Camera-type eye (tissue), 1 donor: ENCODE data around the gene GORASP1. TPM values are rescaled to one million over a fixed set of nuclear protein-coding genes. Genes with fewer than 3 reads are reported as not detected.

Experiments used
- total RNA-seq: library from RNA; depleted of rRNA; stranded (reverse); fragments of >200 nt; gene quantifications from one replicate; pipeline ENCODE4 v1.2.3, GENCODE V29; 2014

The GORASP1 gene
- total RNA-seq: 51.3 TPM

GRCh38 chr3:39107388-39108199, at the start of gene GORASP1, which contains the start of gene TTC21A:
GORASP1 (minus strand) TSS chr3:39107627; CDS start chr3:39107541, 86 bp downstream.
TTC21A (plus strand) TSS chr3:39107680; CDS start chr3:39107838, 158 bp downstream.

GRCh38 chr3:39051649-39052561, 55.5 kb downstream of the GORASP1 start, which contains the start of the genes SCN11A and WDR48:
SCN11A (minus strand) TSS chr3:39051944; CDS start chr3:38950362, 101,582 bp downstream.
WDR48 (plus strand) TSS chr3:39052016; CDS start chr3:39052026, 10 bp downstream.

Other genes starting within 250 kb of the GORASP1 start
- gene SCN11A, start 55.7 kb downstream of the GORASP1 start, total RNA-seq: 1.4 TPM
- gene WDR48, start 55.6 kb downstream of the GORASP1 start, total RNA-seq: 83.5 TPM
- 9.6 TPM for gene TTC21A, start 53 bp upstream of the GORASP1 start, total RNA-seq
- gene CSRNP1, start 46.0 kb upstream of the GORASP1 start, total RNA-seq: 15.0 TPM
- gene XIRP1, start 85.0 kb upstream of the GORASP1 start, total RNA-seq: 4.5 TPM
- gene CX3CR1, start 172.4 kb upstream of the GORASP1 start, total RNA-seq: 1.8 TPM
- gene CCR8, start 222.1 kb upstream of the GORASP1 start, total RNA-seq: not detected